Cardiac muscle cell (in vitro differentiated cells and primary cell): ENCODE measurements around the gene TNFRSF6B. TPM values are rescaled to one million over a fixed set of nuclear protein-coding genes. Genes with fewer than 3 reads are reported as not detected.

Experiments used
- DNase-seq, 2 donors: peaks; one replicate each; pipeline versions ENCODE4 v3.0.0 to v3.0.0-alpha.2; 2010 to 2017; ENCODE audit warnings: low read depth in 1 of 2, low spot score in 1 of 2
- H3K27ac ChIP-seq: fragments of 200-600 bp; sonication (generic); 2 replicates; pipeline ENCODE4 v1.5.1; 2016
- H3K27me3 ChIP-seq: fragments of 200-600 bp; sonication (generic); 2 replicates; pipeline ENCODE4 v1.6.0; 2016; ENCODE audit warnings: control low read depth
- H3K36me3 ChIP-seq: fragments of 200-600 bp; sonication (generic); 2 replicates; pipeline ENCODE4 v1.5.1; 2016; ENCODE audit warnings: control low read depth
- H3K4me1 ChIP-seq: fragments of 200-600 bp; sonication (generic); 2 replicates; pipeline ENCODE4 v1.8.1; 2017; ENCODE audit warnings: low read depth, mild to moderate bottlenecking, mixed run types
- H3K4me3 ChIP-seq: fragments of 200-600 bp; sonication (generic); 2 replicates; pipeline ENCODE4 v1.5.1; 2016; ENCODE audit warnings: mild to moderate bottlenecking
- H3K9me3 ChIP-seq: fragments of 200-600 bp; sonication (generic); 2 replicates; pipeline ENCODE4 v1.5.1; 2017; ENCODE audit warnings: low read depth, mild to moderate bottlenecking, control low read depth
- CTCF ChIP-seq: IDR thresholded peaks from 2 replicates; pipeline ENCODE4 v1.5.1; 2012; ENCODE audit warnings: low read depth, mild to moderate bottlenecking, low read length
- polyA plus RNA-seq: library from polyadenylated mRNA; unstranded; fragments of >200 nt; fragmentation: Nextera tagmentation; extraction: Ambion mirVana; gene quantifications from 2 replicates; pipeline ENCODE4 v1.2.1, GENCODE V29; 2016
- total RNA-seq: library from RNA; depleted of rRNA; stranded (reverse); fragments of >200 nt; gene quantifications from 2 replicates; pipeline ENCODE4 v1.2.3, GENCODE V29; 2016

TNFRSF6B gene
- total and polyA plus RNA-seq, 2 experiments from 2014 or later = 4.9 to 10.3 TPM

DNA sequence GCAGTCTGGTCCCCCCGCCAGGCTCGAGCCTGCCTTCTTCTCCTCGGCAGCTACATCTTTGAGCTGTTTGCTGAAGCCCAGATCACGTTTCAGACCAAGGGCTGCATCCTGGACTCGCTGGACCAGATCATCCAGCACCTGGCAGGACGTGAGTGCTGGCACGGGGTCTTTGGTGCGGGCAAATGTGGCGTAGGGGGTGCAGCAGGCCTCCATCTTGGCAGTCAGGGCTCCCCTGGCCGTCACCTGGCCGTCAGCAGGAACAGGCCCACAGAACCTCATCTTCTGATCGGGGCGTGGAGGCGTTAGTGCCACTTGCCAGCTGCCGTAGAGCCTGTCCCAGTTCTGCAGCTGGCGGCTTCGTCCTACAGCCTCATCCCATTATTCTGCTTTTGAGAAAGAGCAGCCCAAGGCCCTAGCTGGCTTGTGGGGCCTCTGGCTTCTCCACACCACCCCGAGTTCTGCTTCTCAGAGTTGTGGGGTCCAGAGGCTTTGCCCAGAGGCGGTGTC lies 16.6 kb upstream of the TNFRSF6B start:
- Histone ChIP-seq H3K4me3 (no peak overlapping the region), H3K4me1 (no peaks in the 10 kb centered on the region), H3K36me3 (no peaks in the 10 kb centered on the region), H3K27ac (no peak overlapping the region), H3K9me3 (no peaks in the 10 kb centered on the region), H3K27me3 (no peaks in the 10 kb centered on the region)
- no peak for TF ChIP-seq CTCF
- DNase-seq = no peak

- Histone ChIP-seq H3K27ac (no peak overlapping the region), H3K4me1 (no peaks in the 10 kb centered on the region), H3K4me3 (no peak overlapping the region), H3K27me3 (no peaks in the 10 kb centered on the region), H3K36me3 (no peaks in the 10 kb centered on the region), H3K9me3 (no peaks in the 10 kb centered on the region)
- TF ChIP-seq CTCF = no peak
- no peak for DNase-seq
These were observed 16.0 kb upstream of the TNFRSF6B start for GRCh38 chr20:63680427-63680826.

DNA sequence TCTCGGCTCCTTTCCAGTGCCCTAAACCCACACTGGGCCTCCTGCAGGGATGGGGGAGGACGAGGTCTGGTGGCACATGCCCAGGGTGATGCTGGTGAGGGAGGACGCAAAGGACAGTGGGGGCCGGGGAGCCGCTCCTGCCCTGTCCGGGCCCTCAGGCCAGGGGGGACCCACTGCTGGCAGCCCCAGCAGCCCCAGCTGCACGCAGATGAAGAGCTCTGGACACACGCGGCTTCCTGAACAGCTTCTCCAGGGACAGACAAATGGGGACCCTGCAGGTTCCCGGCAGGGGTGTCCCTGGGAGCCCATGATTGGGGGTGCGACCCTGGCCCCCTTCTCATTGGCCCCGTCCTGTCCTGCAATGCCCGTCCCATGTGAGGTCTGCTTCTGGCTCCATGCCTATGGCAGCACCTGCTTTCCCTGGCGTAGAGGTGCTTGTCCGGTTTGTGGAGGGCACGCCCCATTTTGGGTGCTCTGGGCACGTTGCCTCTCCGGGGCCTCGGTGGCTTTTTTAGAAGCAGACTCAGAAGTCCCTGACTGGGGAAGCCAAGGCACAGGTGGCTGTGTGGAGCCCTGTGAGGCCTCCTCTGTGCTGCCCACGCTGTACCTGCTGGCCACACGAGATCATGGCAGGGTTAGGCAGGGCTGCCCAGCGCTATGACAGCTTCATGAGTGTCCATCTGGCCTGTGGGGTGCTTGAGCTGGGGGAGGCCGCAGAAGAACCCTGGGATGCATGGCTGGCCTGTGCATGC lies 15.4 kb upstream of the TNFRSF6B start:
- no peak for TF ChIP-seq CTCF
- no peaks in the 10 kb centered on the region for H3K9me3 ChIP-seq
- no peaks in the 10 kb centered on the region for H3K36me3 ChIP-seq
- no peak overlapping the region for H3K4me3 ChIP-seq
- DNase-seq = no peak
- no peaks in the 10 kb centered on the region for H3K4me1 ChIP-seq
- no peak overlapping the region for H3K27ac ChIP-seq
- H3K27me3 ChIP-seq = no peaks in the 10 kb centered on the region

DNA sequence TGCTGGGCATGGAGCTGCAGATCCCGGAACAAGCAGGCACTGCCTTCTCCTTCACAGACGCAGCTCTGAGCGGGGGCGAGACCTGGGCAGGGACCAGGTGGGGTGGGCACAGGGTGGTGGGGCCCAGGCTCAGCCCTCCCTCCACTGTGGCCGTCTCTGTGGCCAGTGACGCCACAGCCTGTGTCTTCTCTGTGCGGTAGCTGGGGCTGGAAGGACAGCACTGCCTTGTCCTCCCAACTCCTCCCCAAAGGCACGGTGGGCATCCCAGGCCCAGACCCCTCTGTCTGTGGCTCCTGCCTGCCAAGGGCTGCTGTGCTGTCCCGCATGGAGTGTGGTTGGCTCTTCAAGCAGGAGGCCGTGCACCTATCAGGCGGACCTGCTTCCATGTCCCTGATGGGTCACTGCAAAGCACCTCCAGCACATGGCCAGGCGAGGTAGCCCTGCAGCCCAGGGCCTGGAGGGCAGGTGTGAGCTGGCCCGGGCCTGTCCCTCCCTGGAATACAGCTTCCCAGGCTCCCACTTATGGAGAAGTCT lies 14.8 kb upstream of the TNFRSF6B start:
- Histone ChIP-seq H3K9me3 (no peaks in the 10 kb centered on the region), H3K4me1 (peaks cover 5% of the 10 kb centered on the region), H3K36me3 (no peaks in the 10 kb centered on the region), H3K27me3 (no peaks in the 10 kb centered on the region), H3K4me3 (no peak overlapping the region), H3K27ac (no peak overlapping the region)
- no peak for TF ChIP-seq CTCF
- no peak for DNase-seq

- no peaks in the 10 kb centered on the region for H3K36me3 ChIP-seq
- H3K4me1 ChIP-seq = peaks cover 7% of the 10 kb centered on the region
- H3K9me3 ChIP-seq = no peaks in the 10 kb centered on the region
- H3K27ac ChIP-seq = no peak overlapping the region
- H3K4me3 ChIP-seq = no peak overlapping the region
- peak in 1 of 2 donors; percentile 97 for DNase-seq
- no peak for TF ChIP-seq CTCF
- no peaks in the 10 kb centered on the region for H3K27me3 ChIP-seq
These were observed 13.9 kb upstream of the TNFRSF6B start for GRCh38 chr20:63682384-63683139.
